Activated T-helper 2 cell treated with anti-CD3 and anti-CD28 coated beads, Interferon-gamma antibody, Interleukin-2, Interleukin-4, amounts not matched to agents 10 μg/mL and 5 μg/mL and 100 μg/mL, durations not matched to agents 14 hours and 24 hours and 36 hours (primary cell): ENCODE data around the gene GANAB. TPM values are rescaled to one million over a fixed set of nuclear protein-coding genes. Genes with fewer than 3 reads are reported as not detected.

Experiments used
- DNase-seq: peaks from one replicate; pipeline ENCODE4 v3.0.0; 2021; ENCODE audit warnings: low spot score
- H3K27ac Mint-ChIP-seq: one replicate; pipeline ENCODE4 v1.8.0; 2021; ENCODE audit warnings: mixed read lengths
- H3K27me3 Mint-ChIP-seq: one replicate; pipeline ENCODE4 v1.8.0; 2021; ENCODE audit warnings: low read depth, mixed read lengths
- H3K36me3 Mint-ChIP-seq: one replicate; pipeline ENCODE4 v1.8.0; 2021; ENCODE audit warnings: low read depth, mixed read lengths
- H3K4me1 Mint-ChIP-seq: one replicate; pipeline ENCODE4 v1.8.0; 2021; ENCODE audit warnings: low read depth, mixed read lengths
- H3K4me3 Mint-ChIP-seq: one replicate; pipeline ENCODE4 v1.8.0; 2021; ENCODE audit warnings: low read depth, mild to moderate bottlenecking, moderate library complexity, mixed read lengths
- H3K9me3 Mint-ChIP-seq: one replicate; pipeline ENCODE4 v1.8.0; 2021; ENCODE audit warnings: mixed read lengths
- intact Hi-C: fragments of 100-400 bp; cut with micrococcal nuclease; formaldehyde crosslinking; loops from one replicate; pipeline ENCODE4 v1.15.1; 2023
- total RNA-seq: library from RNA; stranded (reverse); gene quantifications from 2 replicates; pipeline ENCODE4 v1.2.3, GENCODE V29; 2022

GANAB gene
- total RNA-seq, 1 donor from 2014 or later = 274 TPM

- intact Hi-C loops = loop anchor here (1.0 to 5.0 kb wide), 4 partner anchors 9 to 53 kb away; partner anchors contain the start of genes B3GAT3, C11orf98, CSKMT and EEF1G
- Mint-ChIP-seq H3K27ac (peak overlapping the region; percentile 95), H3K9me3 (no peaks in the 10 kb centered on the region), H3K4me1 (peaks cover 34% of the 10 kb centered on the region), H3K4me3 (peak overlapping the region; percentile 99), H3K27me3 (no peaks in the 10 kb centered on the region), H3K36me3 (peaks cover 59% of the 10 kb centered on the region)
- DNase-seq = no peak
These were observed 34.6 kb downstream of the GANAB start for GRCh38 chr11:62611705-62612365.

DNA sequence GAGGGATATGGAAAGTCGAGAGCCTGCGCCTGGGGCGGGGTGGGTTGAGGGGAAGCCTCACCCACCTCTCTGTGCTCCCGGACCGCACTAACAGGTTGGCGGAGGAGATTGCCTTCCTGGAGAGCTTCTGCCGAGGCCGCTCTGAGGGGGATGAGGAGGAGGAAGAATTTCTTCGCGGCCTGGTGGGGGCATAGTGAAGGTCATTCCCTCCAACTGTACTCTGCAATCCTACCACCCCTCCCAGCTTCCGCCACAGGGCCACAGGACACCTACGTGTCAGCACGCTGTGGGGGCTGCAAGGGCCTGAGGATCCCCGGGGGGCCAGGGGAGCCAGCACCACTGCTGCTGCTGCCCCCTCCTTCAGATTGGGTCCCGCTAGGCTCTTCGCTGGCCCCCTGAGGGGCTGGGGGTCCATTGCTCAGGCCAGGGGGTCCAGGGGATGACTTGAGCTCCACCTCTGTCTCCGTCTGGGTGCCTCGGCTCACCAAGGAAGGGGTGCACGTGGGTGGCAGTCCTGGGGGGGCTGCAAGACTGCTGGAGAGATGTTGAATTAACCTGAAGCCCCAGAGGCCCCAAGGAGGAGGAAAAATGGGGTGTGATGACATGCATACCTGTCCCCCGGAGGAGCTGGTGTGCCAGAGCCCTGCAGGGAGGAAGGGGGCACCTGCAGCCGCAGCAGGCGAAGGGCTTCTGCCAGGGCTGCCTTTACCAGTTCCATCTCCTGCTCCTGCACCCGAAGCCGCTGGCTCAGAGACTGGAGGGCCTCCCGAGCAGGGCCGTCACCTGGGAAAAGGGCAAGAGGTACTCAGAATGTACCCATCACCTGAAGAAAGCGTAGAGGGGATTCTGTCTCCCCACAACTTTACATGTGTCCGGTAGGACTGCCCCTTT lies 35.4 kb downstream of the GANAB start:
- Mint-ChIP-seq H3K27me3 (no peaks in the 10 kb centered on the region), H3K4me1 (peaks cover 34% of the 10 kb centered on the region), H3K27ac (peak overlapping the region; percentile 95), H3K9me3 (no peaks in the 10 kb centered on the region), H3K36me3 (peaks cover 59% of the 10 kb centered on the region), H3K4me3 (peak overlapping the region; percentile 99)
- intact Hi-C loops = loop anchor here (5.0 kb wide), 1 partner anchor 39 kb away; the partner anchor contains the start of gene EEF1G
- no peak for DNase-seq

- H3K4me3 Mint-ChIP-seq = peak overlapping the region; percentile 99
- intact Hi-C loops = loop anchor here (5.0 kb wide), 1 partner anchor 38 kb away; the partner anchor contains the start of gene EEF1G
- peak overlapping the region; percentile 70 for H3K27ac Mint-ChIP-seq
- peaks cover 65% of the 10 kb centered on the region for H3K36me3 Mint-ChIP-seq
- no peaks in the 10 kb centered on the region for H3K27me3 Mint-ChIP-seq
- peaks cover 34% of the 10 kb centered on the region for H3K4me1 Mint-ChIP-seq
- DNase-seq = no peak
- no peaks in the 10 kb centered on the region for H3K9me3 Mint-ChIP-seq
These were observed 36.0 kb downstream of the GANAB start for GRCh38 chr11:62610403-62610802.

- H3K4me1 Mint-ChIP-seq = peaks cover 26% of the 10 kb centered on the region
- H3K27ac Mint-ChIP-seq = no peak overlapping the region
- H3K36me3 Mint-ChIP-seq = peaks cover 65% of the 10 kb centered on the region
- intact Hi-C loops = no loop called here
- DNase-seq = no peak
- H3K4me3 Mint-ChIP-seq = peak overlapping the region; percentile 26
- H3K27me3 Mint-ChIP-seq = no peaks in the 10 kb centered on the region
- no peaks in the 10 kb centered on the region for H3K9me3 Mint-ChIP-seq
These were observed 37.6 kb downstream of the GANAB start for GRCh38 chr11:62608776-62609175.

DNA sequence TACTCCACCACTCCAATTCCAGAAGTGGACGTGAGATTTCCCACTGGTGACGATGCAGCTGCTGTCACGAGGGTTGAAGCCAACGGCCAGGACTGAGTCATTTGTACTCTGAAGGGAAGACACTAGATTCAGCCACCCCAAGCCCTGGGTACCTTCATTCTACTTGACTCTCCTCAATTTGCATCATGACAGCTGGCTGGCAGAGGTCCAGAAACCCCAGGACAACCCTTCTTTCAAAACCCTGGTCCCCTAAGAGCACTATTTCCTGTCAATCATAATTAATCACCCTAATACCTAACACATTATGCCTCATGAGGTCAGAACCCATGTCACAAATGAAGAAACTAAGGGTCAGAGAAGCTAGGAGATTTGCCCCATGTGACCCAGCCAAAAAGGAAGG lies 38.7 kb downstream of the GANAB start:
- H3K4me3 Mint-ChIP-seq = no peak overlapping the region
- DNase-seq = no peak
- no peak overlapping the region for H3K27ac Mint-ChIP-seq
- peaks cover 28% of the 10 kb centered on the region for H3K4me1 Mint-ChIP-seq
- H3K9me3 Mint-ChIP-seq = no peaks in the 10 kb centered on the region
- no peaks in the 10 kb centered on the region for H3K27me3 Mint-ChIP-seq
- intact Hi-C loops = no loop called here
- H3K36me3 Mint-ChIP-seq = peaks cover 74% of the 10 kb centered on the region

DNA sequence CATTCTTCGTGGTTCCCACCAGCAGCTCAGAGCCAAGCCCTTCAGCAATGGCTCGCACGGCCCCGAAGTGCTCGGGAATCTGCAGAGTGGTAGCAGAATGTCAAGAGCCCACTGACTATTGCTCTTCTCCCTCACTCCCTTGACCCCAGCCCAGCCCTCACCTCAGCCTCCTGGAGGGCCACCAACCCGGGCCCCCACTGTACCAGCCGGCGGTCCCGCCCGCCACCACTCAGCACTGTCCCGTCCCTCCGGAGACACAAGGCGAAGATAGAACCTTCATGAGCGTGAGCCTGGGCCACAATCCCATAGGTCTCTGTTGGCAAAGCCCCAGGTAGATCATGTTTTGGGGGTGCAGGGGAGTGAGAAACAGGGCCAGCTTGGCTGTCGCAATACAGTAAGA lies 40.5 kb downstream of the GANAB start:
- DNase-seq = no peak
- Mint-ChIP-seq H3K4me1 (peaks cover 28% of the 10 kb centered on the region), H3K36me3 (peaks cover 74% of the 10 kb centered on the region), H3K4me3 (no peak overlapping the region), H3K9me3 (no peaks in the 10 kb centered on the region), H3K27ac (no peak overlapping the region), H3K27me3 (no peaks in the 10 kb centered on the region)
- intact Hi-C loops = no loop called here

DNA sequence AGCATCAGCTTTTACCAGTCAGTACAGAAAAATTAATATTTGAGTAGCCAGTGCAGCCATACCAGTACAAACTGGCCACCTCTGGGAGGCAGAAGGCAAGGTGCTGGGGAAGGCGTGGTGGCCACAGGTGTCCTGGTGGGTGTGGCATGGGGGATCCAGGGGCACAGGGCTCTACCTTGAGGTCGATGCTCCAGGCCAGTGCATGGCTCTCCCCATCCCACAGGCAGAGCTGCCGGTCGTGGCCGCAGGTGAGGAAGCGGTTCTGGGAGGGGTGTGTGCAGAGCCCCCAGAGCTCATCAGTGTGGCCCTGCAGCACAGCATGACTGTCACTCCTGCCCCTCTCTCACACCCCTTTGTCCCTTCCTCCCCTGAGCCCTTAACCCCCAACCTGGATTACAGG lies 40.9 kb downstream of the GANAB start:
- no peaks in the 10 kb centered on the region for H3K9me3 Mint-ChIP-seq
- no peak overlapping the region for H3K4me3 Mint-ChIP-seq
- peaks cover 25% of the 10 kb centered on the region for H3K4me1 Mint-ChIP-seq
- intact Hi-C loops = no loop called here
- H3K36me3 Mint-ChIP-seq = peaks cover 74% of the 10 kb centered on the region
- no peak overlapping the region for H3K27ac Mint-ChIP-seq
- no peak for DNase-seq
- no peaks in the 10 kb centered on the region for H3K27me3 Mint-ChIP-seq

DNA sequence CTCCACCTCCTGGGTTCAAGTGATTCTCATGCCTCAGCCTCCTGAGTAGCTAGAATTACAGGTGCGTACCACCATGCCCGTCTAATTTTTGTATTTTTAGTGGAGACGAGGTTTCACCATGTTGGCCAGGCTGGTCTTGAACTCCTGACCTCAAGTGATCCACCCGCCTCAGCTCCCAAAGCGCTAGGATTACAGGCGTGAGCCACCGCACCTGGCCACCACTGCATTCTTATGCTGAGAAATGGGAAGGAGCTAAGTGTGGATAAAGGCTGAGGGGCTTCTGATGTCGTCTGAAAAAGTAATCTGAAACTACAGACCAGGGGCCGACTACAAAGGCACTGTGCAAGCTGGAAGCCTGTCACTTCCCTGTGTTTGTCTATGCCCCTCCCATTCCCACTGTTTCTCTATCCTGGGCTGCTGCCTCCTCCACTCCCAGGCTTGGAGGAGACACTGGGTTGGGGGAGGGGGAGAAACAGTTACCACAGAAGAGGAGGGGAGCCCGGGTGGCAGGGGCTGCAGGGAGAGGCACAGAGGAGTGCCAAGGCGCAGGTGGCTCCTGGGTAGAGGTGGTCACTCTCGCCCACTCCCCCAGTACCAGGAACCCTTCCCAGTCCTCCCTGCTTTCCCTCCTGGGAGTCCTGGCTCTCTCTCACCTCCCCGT lies 41.8 kb downstream of the GANAB start:
- peaks cover 25% of the 10 kb centered on the region for H3K4me1 Mint-ChIP-seq
- no peak overlapping the region for H3K27ac Mint-ChIP-seq
- intact Hi-C loops = loop anchor here (5.0 kb wide), 2 partner anchors 123 to 238 kb away; partner anchors contain the start of genes HNRNPUL2 and TTC9C

DNA sequence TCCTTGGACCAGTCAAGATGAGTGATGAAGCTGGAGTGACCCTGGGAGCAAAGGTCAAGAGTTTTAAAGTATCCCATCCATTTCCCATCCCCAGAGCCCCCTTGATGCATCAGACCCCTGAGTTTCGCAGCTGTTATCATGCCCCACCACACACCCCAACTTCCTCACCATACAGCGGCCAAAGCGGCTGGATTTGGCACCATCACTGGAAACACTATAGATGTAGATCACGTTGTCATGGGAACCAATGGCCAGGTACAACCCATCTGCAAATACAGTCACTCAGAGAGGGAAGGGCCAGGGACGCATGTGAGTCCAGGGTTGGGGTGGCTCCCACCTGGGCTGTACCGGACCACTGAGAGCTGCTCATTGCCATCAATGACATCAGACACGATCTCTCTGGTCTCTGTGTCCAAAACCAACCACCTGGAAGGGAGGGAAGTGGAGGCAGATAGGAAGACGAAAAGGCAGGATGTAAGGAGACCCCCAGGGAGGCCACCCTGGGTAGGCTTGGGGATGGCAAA lies 42.6 kb downstream of the GANAB start:
- Mint-ChIP-seq H3K36me3 (peaks cover 75% of the 10 kb centered on the region), H3K27ac (no peak overlapping the region), H3K4me3 (peak overlapping the region; percentile 45), H3K27me3 (no peaks in the 10 kb centered on the region), H3K4me1 (peaks cover 28% of the 10 kb centered on the region), H3K9me3 (no peaks in the 10 kb centered on the region)
- intact Hi-C loops = loop anchor here (5.0 kb wide), 2 partner anchors 123 to 238 kb away; partner anchors contain the start of genes HNRNPUL2 and TTC9C
- DNase-seq = no peak

More for the DNA sequence above, 41.8 kb downstream of the GANAB start:
- Mint-ChIP-seq H3K36me3 (peaks cover 75% of the 10 kb centered on the region), H3K27me3 (no peaks in the 10 kb centered on the region), H3K4me3 (no peak overlapping the region), H3K9me3 (no peaks in the 10 kb centered on the region)
- no peak for DNase-seq

- DNase-seq = no peak
- Mint-ChIP-seq H3K36me3 (peaks cover 77% of the 10 kb centered on the region), H3K9me3 (no peaks in the 10 kb centered on the region), H3K27ac (peak overlapping the region; percentile 21), H3K4me3 (peak overlapping the region; percentile 45), H3K27me3 (no peaks in the 10 kb centered on the region), H3K4me1 (peaks cover 35% of the 10 kb centered on the region)
- intact Hi-C loops = loop anchor here (5.0 kb wide), 2 partner anchors 124 to 239 kb away; partner anchors contain the start of genes HNRNPUL2 and TTC9C
These were observed 43.4 kb downstream of the GANAB start for GRCh38 chr11:62603072-62603408.

GRCh38 chr11:62602141-62603071 lies 44.0 kb downstream of the GANAB start:
- peak overlapping the region; percentile 95 for H3K27ac Mint-ChIP-seq
- no peaks in the 10 kb centered on the region for H3K27me3 Mint-ChIP-seq

More at GRCh38 chr11:62602141-62603071, 44.0 kb downstream of the GANAB start:
- intact Hi-C loops = loop anchor here (5.0 kb wide), 2 partner anchors 125 to 240 kb away; partner anchors contain the start of genes HNRNPUL2 and TTC9C
- H3K9me3 Mint-ChIP-seq = no peaks in the 10 kb centered on the region
- H3K4me3 Mint-ChIP-seq = peak overlapping the region; percentile 91
- DNase-seq = no peak
- H3K36me3 Mint-ChIP-seq = peaks cover 77% of the 10 kb centered on the region
- peaks cover 38% of the 10 kb centered on the region for H3K4me1 Mint-ChIP-seq
